ENCODE measurements around the gene ATF5. TPM values are rescaled to one million over a fixed set of nuclear protein-coding genes. Genes with fewer than 3 reads are reported as not detected.
A peak's percentile ranks its signal among the peaks of the same experiment; 100 is the strongest.

The ATF5 gene
- total RNA-seq, 1 donor from 2014 or later = 35.5 TPM

DNA sequence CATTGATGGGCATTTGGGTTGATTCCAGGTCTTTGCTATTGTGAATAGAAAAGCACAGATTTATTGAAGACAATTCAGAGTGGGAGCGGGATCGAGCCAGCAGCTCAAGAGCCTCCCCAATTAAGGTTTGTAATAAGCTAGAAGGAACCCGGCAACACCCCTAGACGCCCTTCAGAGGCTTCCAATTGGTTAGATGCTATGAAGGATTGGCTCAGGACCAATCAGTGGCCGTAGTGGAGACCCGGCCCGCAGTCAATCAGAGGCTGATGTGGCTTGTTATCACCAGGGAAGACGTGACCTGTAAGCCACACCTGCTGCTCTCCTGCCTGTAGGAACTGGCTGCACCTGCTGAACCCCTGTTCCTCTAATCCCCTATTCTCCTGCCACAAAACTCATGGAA lies 17.4 kb downstream of the ATF5 start:
- H3K4me2 ChIP-seq (ENCODE audit: low read length) = no peak overlapping the region
- no peaks in the 10 kb centered on the region for H3K4me1 ChIP-seq (ENCODE audit: insufficient read depth, low read length)
- H3K27ac ChIP-seq (ENCODE audit: low read depth, low read length) = no peak overlapping the region
- H3K4me3 ChIP-seq (ENCODE audit: insufficient read depth, low read depth, low read length) = no peak overlapping the region
- H3K9me3 Mint-ChIP-seq (ENCODE audit: unreplicated experiment) = peaks cover 6% of the 10 kb centered on the region
- FAIRE-seq = no peak
- H3K27me3 ChIP-seq (ENCODE audit: insufficient read depth, low read length) = no peaks in the 10 kb centered on the region
- H3K4me3 Mint-ChIP-seq (ENCODE audit: unreplicated experiment) = no peak overlapping the region
- DNase-seq (ENCODE audit: low read depth) = no peak
- no peaks in the 10 kb centered on the region for H3K79me2 ChIP-seq (ENCODE audit: insufficient read depth, low read length)
- no peak overlapping the region for H2AFZ ChIP-seq (ENCODE audit: low read depth, low read length)
- no peaks in the 10 kb centered on the region for H3K4me1 Mint-ChIP-seq (ENCODE audit: low read depth, unreplicated experiment)
- H3K9ac ChIP-seq (ENCODE audit: low read length) = no peak overlapping the region
- TF ChIP-seq EZH2 (IDR thresholded peaks at IDR 0.05; ENCODE audit: insufficient read depth, low read length) = no peak
- TF ChIP-seq, protein P1, sequence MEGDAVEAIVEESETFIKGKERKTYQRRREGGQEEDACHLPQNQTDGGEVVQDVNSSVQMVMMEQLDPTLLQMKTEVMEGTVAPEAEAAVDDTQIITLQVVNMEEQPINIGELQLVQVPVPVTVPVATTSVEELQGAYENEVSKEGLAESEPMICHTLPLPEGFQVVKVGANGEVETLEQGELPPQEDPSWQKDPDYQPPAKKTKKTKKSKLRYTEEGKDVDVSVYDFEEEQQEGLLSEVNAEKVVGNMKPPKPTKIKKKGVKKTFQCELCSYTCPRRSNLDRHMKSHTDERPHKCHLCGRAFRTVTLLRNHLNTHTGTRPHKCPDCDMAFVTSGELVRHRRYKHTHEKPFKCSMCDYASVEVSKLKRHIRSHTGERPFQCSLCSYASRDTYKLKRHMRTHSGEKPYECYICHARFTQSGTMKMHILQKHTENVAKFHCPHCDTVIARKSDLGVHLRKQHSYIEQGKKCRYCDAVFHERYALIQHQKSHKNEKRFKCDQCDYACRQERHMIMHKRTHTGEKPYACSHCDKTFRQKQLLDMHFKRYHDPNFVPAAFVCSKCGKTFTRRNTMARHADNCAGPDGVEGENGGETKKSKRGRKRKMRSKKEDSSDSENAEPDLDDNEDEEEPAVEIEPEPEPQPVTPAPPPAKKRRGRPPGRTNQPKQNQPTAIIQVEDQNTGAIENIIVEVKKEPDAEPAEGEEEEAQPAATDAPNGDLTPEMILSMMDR (IDR thresholded peaks at IDR 0.05; ENCODE audit: insufficient read depth, low read depth, low read length) = no peak
- H3K27me3 Mint-ChIP-seq (ENCODE audit: low read depth, unreplicated experiment) = peaks cover 20% of the 10 kb centered on the region
- no peaks in the 10 kb centered on the region for H3K36me3 ChIP-seq (ENCODE audit: insufficient read depth, low read length)
- H3K27ac Mint-ChIP-seq (ENCODE audit: unreplicated experiment) = no peak overlapping the region
- H3K36me3 Mint-ChIP-seq (ENCODE audit: low read depth, unreplicated experiment) = no peaks in the 10 kb centered on the region
- H3K9me3 ChIP-seq (ENCODE audit: insufficient read depth, low read depth, low read length) = no peaks in the 10 kb centered on the region
- no peaks in the 10 kb centered on the region for H4K20me1 ChIP-seq (ENCODE audit: insufficient read depth, low read length)

DNA sequence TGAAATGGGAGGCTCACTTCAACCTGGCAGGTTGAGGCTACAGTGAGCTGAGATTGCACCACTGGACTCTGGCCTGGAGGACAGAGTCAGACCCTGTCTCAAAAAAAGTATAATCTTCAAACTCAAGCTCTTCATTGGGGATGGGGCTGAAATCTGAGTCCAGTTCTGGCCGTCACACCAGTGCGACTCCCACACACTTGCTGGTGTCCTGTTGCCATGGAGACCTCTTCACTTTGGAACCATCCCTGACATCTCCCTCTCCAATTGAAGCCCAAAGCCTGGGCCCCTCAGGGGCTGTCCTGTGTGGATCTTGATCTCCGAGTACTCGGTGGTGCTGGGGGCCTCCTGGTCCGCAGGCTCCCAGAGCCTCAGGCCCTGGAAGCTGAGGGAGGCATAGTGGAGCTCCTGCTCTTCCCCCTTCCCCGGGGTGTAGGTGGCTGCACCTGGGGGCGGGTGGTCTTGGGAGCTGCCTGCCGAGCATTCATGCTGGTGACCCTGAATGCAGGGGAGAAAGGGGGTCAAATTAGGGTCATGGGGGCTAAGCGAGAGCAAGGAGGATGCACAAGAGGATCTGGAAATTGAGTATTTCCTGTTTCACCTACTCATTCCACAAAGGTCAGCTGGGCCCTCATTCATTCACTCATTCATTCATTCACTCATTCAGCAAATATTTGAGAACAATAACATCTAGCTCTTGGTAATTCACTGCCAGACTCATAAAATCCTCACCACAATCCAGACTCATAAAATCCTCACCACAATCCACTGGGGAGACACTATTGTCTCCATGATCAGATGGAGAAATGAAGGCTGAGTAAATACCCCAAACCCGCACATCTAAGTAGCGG lies 21.0 kb downstream of the ATF5 start:
- no peaks in the 10 kb centered on the region for H3K4me1 ChIP-seq (ENCODE audit: insufficient read depth, low read length)
- Mint-ChIP-seq H3K27ac (ENCODE audit: unreplicated experiment) (peak overlapping the region; percentile 34), H3K4me3 (ENCODE audit: unreplicated experiment) (no peak overlapping the region), H3K9me3 (ENCODE audit: unreplicated experiment) (peaks cover 9% of the 10 kb centered on the region), H3K4me1 (ENCODE audit: low read depth, unreplicated experiment) (no peaks in the 10 kb centered on the region), H3K36me3 (ENCODE audit: low read depth, unreplicated experiment) (no peaks in the 10 kb centered on the region), H3K27me3 (ENCODE audit: low read depth, unreplicated experiment) (peaks cover 20% of the 10 kb centered on the region)
- DNase-seq (ENCODE audit: low read depth) = no peak
- FAIRE-seq = no peak
- H3K79me2 ChIP-seq (ENCODE audit: insufficient read depth, low read length) = no peaks in the 10 kb centered on the region
- H3K9ac ChIP-seq (ENCODE audit: low read length) = no peak overlapping the region
- no peaks in the 10 kb centered on the region for H4K20me1 ChIP-seq (ENCODE audit: insufficient read depth, low read length)
- H3K36me3 ChIP-seq (ENCODE audit: insufficient read depth, low read length) = no peaks in the 10 kb centered on the region
- no peak overlapping the region for H3K4me2 ChIP-seq (ENCODE audit: low read length)
- TF ChIP-seq, protein P1 (IDR thresholded peaks at IDR 0.05; ENCODE audit: insufficient read depth, low read depth, low read length) = no peak
- no peak for TF ChIP-seq EZH2 (IDR thresholded peaks at IDR 0.05; ENCODE audit: insufficient read depth, low read length)
- peaks cover 3% of the 10 kb centered on the region for H3K27me3 ChIP-seq (ENCODE audit: insufficient read depth, low read length)
- H3K27ac ChIP-seq (ENCODE audit: low read depth, low read length) = no peak overlapping the region
- no peak overlapping the region for H3K4me3 ChIP-seq (ENCODE audit: insufficient read depth, low read depth, low read length)
- H3K9me3 ChIP-seq (ENCODE audit: insufficient read depth, low read depth, low read length) = no peaks in the 10 kb centered on the region
- no peak overlapping the region for H2AFZ ChIP-seq (ENCODE audit: low read depth, low read length)

DNA sequence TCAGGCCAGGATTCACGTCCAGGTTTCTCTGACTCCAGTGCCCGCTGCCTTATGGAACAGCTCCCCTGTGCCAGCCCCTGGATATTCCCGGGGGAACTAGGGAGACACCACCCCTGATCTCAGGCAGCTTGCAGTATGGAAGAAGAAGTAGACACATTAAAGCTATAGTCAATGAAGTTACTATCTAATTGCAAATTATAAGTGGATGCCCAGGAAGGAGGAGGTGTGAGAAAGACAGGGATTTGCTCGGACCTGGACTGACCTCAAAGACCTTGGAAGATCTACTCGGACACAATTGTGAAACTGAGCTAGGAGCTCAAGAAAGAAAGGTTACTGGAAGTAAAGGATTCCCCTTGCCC lies 21.6 kb downstream of the ATF5 start:
- H3K36me3 Mint-ChIP-seq (ENCODE audit: low read depth, unreplicated experiment) = no peaks in the 10 kb centered on the region
- H3K36me3 ChIP-seq (ENCODE audit: insufficient read depth, low read length) = no peaks in the 10 kb centered on the region
- peaks cover 3% of the 10 kb centered on the region for H3K27me3 ChIP-seq (ENCODE audit: insufficient read depth, low read length)
- H4K20me1 ChIP-seq (ENCODE audit: insufficient read depth, low read length) = no peaks in the 10 kb centered on the region
- no peak overlapping the region for H3K27ac ChIP-seq (ENCODE audit: low read depth, low read length)
- DNase-seq (ENCODE audit: low read depth) (no peak), FAIRE-seq (no peak)
- no peaks in the 10 kb centered on the region for H3K4me1 Mint-ChIP-seq (ENCODE audit: low read depth, unreplicated experiment)
- no peak overlapping the region for H3K27ac Mint-ChIP-seq (ENCODE audit: unreplicated experiment)
- H3K9me3 Mint-ChIP-seq (ENCODE audit: unreplicated experiment) = peaks cover 9% of the 10 kb centered on the region
- H3K4me1 ChIP-seq (ENCODE audit: insufficient read depth, low read length) = no peaks in the 10 kb centered on the region
- H3K9me3 ChIP-seq (ENCODE audit: insufficient read depth, low read depth, low read length) = no peaks in the 10 kb centered on the region
- no peak overlapping the region for H3K4me3 Mint-ChIP-seq (ENCODE audit: unreplicated experiment)
- no peak overlapping the region for H2AFZ ChIP-seq (ENCODE audit: low read depth, low read length)
- H3K4me3 ChIP-seq (ENCODE audit: insufficient read depth, low read depth, low read length) = no peak overlapping the region
- no peaks in the 10 kb centered on the region for H3K79me2 ChIP-seq (ENCODE audit: insufficient read depth, low read length)
- TF ChIP-seq, protein P1 (IDR thresholded peaks at IDR 0.05; ENCODE audit: insufficient read depth, low read depth, low read length) = no peak
- TF ChIP-seq EZH2 (IDR thresholded peaks at IDR 0.05; ENCODE audit: insufficient read depth, low read length) = no peak
- no peak overlapping the region for H3K4me2 ChIP-seq (ENCODE audit: low read length)
- peaks cover 20% of the 10 kb centered on the region for H3K27me3 Mint-ChIP-seq (ENCODE audit: low read depth, unreplicated experiment)
- H3K9ac ChIP-seq (ENCODE audit: low read length) = no peak overlapping the region

Measured in astrocyte (in vitro differentiated cells and primary cell).